Liver (tissue), 9 donors: ENCODE results near the gene ENOX2. TPM values are rescaled to one million over a fixed set of nuclear protein-coding genes. Genes with fewer than 3 reads are reported as not detected.

ENCODE experiments used
- DNase-seq: peaks from one replicate; pipeline ENCODE4 v3.0.0-alpha.2; 2017; ENCODE audit warnings: low spot score
- H3K27ac ChIP-seq, 2 donors: one replicate each; pipeline ENCODE4 v1.7.0; 2013; ENCODE audit warnings: inconsistent platforms in 2 of 2, low read length in 2 of 2, control low read depth in 1 of 2, low read depth in 1 of 2, mild to moderate bottlenecking in 1 of 2
- H3K27me3 ChIP-seq, 4 donors: one replicate each; pipeline versions ENCODE4 v1.6.1 to v1.7.0; 2013; ENCODE audit warnings: low read length in 3 of 4, inconsistent platforms in 1 of 4, mild to moderate bottlenecking in 1 of 4, moderate library complexity in 1 of 4; ENCODE audit not compliant: control insufficient read depth in 4 of 4, insufficient read depth in 4 of 4
- H3K36me3 ChIP-seq, 4 donors: one replicate each; pipeline versions ENCODE4 v1.6.1 to v1.7.0; 2013; ENCODE audit warnings: low read length in 3 of 4, mild to moderate bottlenecking in 3 of 4, low read depth in 1 of 4, moderate library complexity in 1 of 4; ENCODE audit not compliant: control insufficient read depth in 4 of 4, insufficient read depth in 3 of 4
- H3K4me1 ChIP-seq, 4 donors: one replicate each; pipeline versions ENCODE4 v1.6.1 to v1.7.0; 2013; ENCODE audit warnings: low read length in 3 of 4, mild to moderate bottlenecking in 3 of 4, moderate library complexity in 1 of 4; ENCODE audit not compliant: control insufficient read depth in 4 of 4, insufficient read depth in 4 of 4
- H3K4me3 ChIP-seq, 3 donors: one replicate each; pipeline versions ENCODE4 v1.6.1 to v1.7.0; 2013; ENCODE audit warnings: low read length in 3 of 3, control low read depth in 1 of 3, low read depth in 1 of 3, mild to moderate bottlenecking in 1 of 3
- H3K9ac ChIP-seq, 2 donors: one replicate each; pipeline ENCODE4 v1.7.0; 2013; ENCODE audit warnings: low read length in 2 of 2, mild to moderate bottlenecking in 2 of 2, moderate library complexity in 2 of 2, control low read depth in 1 of 2, low read depth in 1 of 2
- H3K9me3 ChIP-seq, 4 donors: one replicate each; pipeline versions ENCODE4 v1.6.1 to v1.7.0; 2013; ENCODE audit warnings: low read length in 3 of 4; ENCODE audit not compliant: control insufficient read depth in 4 of 4
- ATF3 ChIP-seq: IDR thresholded peaks from 2 replicates; pipeline ENCODE4 v1.6.1; 2016; ENCODE audit warnings: antibody characterized with exemption
- CTCF ChIP-seq: fragments of 150-350 bp; IDR thresholded peaks from 2 replicates; pipeline ENCODE4 v1.5.1; 2017; ENCODE audit warnings: improper control_type of control experiment, low read depth, low read length; ENCODE audit not compliant: missing input control
- EGR1 ChIP-seq, 2 donors: IDR thresholded peaks; 2 replicates each; pipeline ENCODE4 v1.6.1; 2016 to 2018; ENCODE audit warnings: antibody characterized with exemption in 2 of 2, low read depth in 2 of 2
- FOXA1 ChIP-seq: IDR thresholded peaks from 2 replicates; pipeline ENCODE4 v1.6.1; 2016; ENCODE audit warnings: antibody characterized with exemption
- FOXA2 ChIP-seq: IDR thresholded peaks from 2 replicates; pipeline ENCODE4 v1.6.1; 2016; ENCODE audit warnings: antibody characterized with exemption
- GABPA ChIP-seq, 2 donors: IDR thresholded peaks in 1 of 2; conservative IDR thresholded peaks in 1 of 2; 2 replicates each; pipeline ENCODE4 v1.6.1; 2016; ENCODE audit warnings: antibody characterized with exemption in 2 of 2, mild to moderate bottlenecking in 1 of 2, moderate library complexity in 1 of 2
- HNF4A ChIP-seq, 2 donors: conservative IDR thresholded peaks; 2 replicates each; pipeline ENCODE4 v1.6.1; 2016; ENCODE audit warnings: antibody characterized with exemption in 2 of 2, mild to moderate bottlenecking in 2 of 2
- HNF4G ChIP-seq: IDR thresholded peaks from 2 replicates; pipeline ENCODE4 v1.6.1; 2016; ENCODE audit warnings: antibody characterized with exemption
- JUND ChIP-seq, 2 donors: IDR thresholded peaks; 2 replicates each; pipeline ENCODE4 v1.6.1; 2016; ENCODE audit warnings: antibody characterized with exemption in 2 of 2
- MAX ChIP-seq: IDR thresholded peaks from 2 replicates; pipeline ENCODE4 v1.6.1; 2016; ENCODE audit warnings: antibody characterized with exemption
- NR2F2 ChIP-seq: IDR thresholded peaks from 2 replicates; pipeline ENCODE4 v1.6.1; 2016; ENCODE audit warnings: antibody characterized with exemption
- RAD21 ChIP-seq, 2 donors: IDR thresholded peaks; 2 replicates each; pipeline ENCODE4 v1.6.1; 2016; ENCODE audit warnings: antibody characterized with exemption in 2 of 2, mild to moderate bottlenecking in 2 of 2
- REST ChIP-seq: IDR thresholded peaks from 2 replicates; pipeline ENCODE4 v1.6.1; 2016; ENCODE audit warnings: antibody characterized with exemption, mild to moderate bottlenecking
- RXRA ChIP-seq, 2 donors: IDR thresholded peaks; 2 replicates each; pipeline ENCODE4 v1.6.1; 2017 to 2018; ENCODE audit warnings: antibody characterized with exemption in 2 of 2, mild to moderate bottlenecking in 1 of 2
- SP1 ChIP-seq: IDR thresholded peaks from 2 replicates; pipeline ENCODE4 v1.6.1; 2018; ENCODE audit warnings: antibody characterized with exemption, mild to moderate bottlenecking
- TAF1 ChIP-seq: conservative IDR thresholded peaks from 2 replicates; pipeline ENCODE4 v1.6.1; 2016; ENCODE audit warnings: antibody characterized with exemption, mild to moderate bottlenecking
- YY1 ChIP-seq: IDR thresholded peaks from 2 replicates; pipeline ENCODE4 v1.6.1; 2016; ENCODE audit warnings: antibody characterized with exemption, mild to moderate bottlenecking
- ZBTB33 ChIP-seq: IDR thresholded peaks from 2 replicates; pipeline ENCODE4 v1.6.1; 2016; ENCODE audit warnings: antibody characterized with exemption
- whole genome bisulfite sequencing: extraction: QIAGEN DNeasy Blood & Tissue Kit; methylation state at CpG from one replicate; pipeline ENCODE4 v1.1.7; 2013; 5-methylcytosine and 5-hydroxymethylcytosine counted together
- polyA plus RNA-seq, 2 donors: library from polyadenylated mRNA; stranded (reverse) in 1 of 2; unstranded in 1 of 2; fragments of 200-250 nt in 1 of 2; fragments of >200 nt in 1 of 2; fragmentation: Nextera tagmentation in 1 of 2; extraction: Ambion mirVana in 1 of 2; gene quantifications; one replicate each; pipeline versions ENCODE4 v1.2.1 to v1.2.3, GENCODE V29; 2013 to 2015
- total RNA-seq, 2 donors: library from RNA; depleted of rRNA; stranded (reverse); fragments of >200 nt; gene quantifications; one replicate each; pipeline ENCODE4 v1.2.3, GENCODE V29; 2014
- donor health status: healthy.
- donor health status: healthy.
- donor health status: healthy.
- donor health status: healthy.
- donor health status: healthy.

Gene ENOX2
- total and polyA plus RNA-seq, 4 donors = 5.0 to 11.5 (median 6.5) TPM

GRCh38 chrX:130726661-130727060 lies 176.3 kb downstream of the ENOX2 start (continued):
- TF ChIP-seq REST (no peak), FOXA1 (no peak), HNF4A (conservative IDR thresholded peaks at IDR 0.05) (no peak), EGR1 (IDR thresholded peaks at IDR 0.05; ENCODE audit: low read depth in 2 of 2) (no peak)

- peaks cover 0 to 6% (median 3%) of the 10 kb centered on the region in 4 donors for H3K9me3 ChIP-seq
- no peak overlapping the region for H3K9ac ChIP-seq
- H3K27ac ChIP-seq = no peak overlapping the region
- H3K4me1 ChIP-seq = no peaks in the 10 kb centered on the region
- no peak overlapping the region for H3K4me3 ChIP-seq
- H3K36me3 ChIP-seq = peaks cover 0 to 1% (median 0%) of the 10 kb centered on the region in 4 donors
- WGBS = 65% methylated on average over 1 of the region's 1 CpG
- H3K27me3 ChIP-seq = peaks cover 0 to 2% (median 0%) of the 10 kb centered on the region in 4 donors
- TF ChIP-seq HNF4G (no peak), RAD21 (IDR thresholded peaks at IDR 0.05) (peak; percentile 23 to 28)
- no peak for DNase-seq
These were observed 177.5 kb downstream of the ENOX2 start for GRCh38 chrX:130725519-130725918.

GRCh38 chrX:130719413-130719812 lies 183.6 kb downstream of the ENOX2 start:
- Histone ChIP-seq H3K9me3 (no peaks in the 10 kb centered on the region), H3K4me1 (peaks cover 0 to 8% (median 1%) of the 10 kb centered on the region in 4 donors), H3K27ac (no peak overlapping the region), H3K27me3 (no peaks in the 10 kb centered on the region), H3K36me3 (no peaks in the 10 kb centered on the region), H3K4me3 (no peak overlapping the region), H3K9ac (no peak overlapping the region)
- TF ChIP-seq ATF3 (no peak), GABPA (IDR thresholded peaks at IDR 0.05 in 1 of 2, conservative IDR thresholded peaks at IDR 0.05 in 1 of 2) (no peak), ZBTB33 (no peak), RAD21 (IDR thresholded peaks at IDR 0.05) (no peak), TAF1 (no peak), RXRA (IDR thresholded peaks at IDR 0.05) (no peak), HNF4A (conservative IDR thresholded peaks at IDR 0.05) (no peak), EGR1 (IDR thresholded peaks at IDR 0.05; ENCODE audit: low read depth in 2 of 2) (no peak), FOXA2 (no peak), REST (no peak), FOXA1 (no peak), NR2F2 (no peak), JUND (IDR thresholded peaks at IDR 0.05) (no peak), SP1 (no peak), HNF4G (no peak), YY1 (no peak), MAX (no peak), CTCF (no peak)
- WGBS = 96% methylated on average over 6 of the region's 6 CpGs
- no peak for DNase-seq
